Heart left ventricle (tissue), 16 donors: Measurements from ENCODE around the gene PLXNB1. TPM values are rescaled to one million over a fixed set of nuclear protein-coding genes. Genes with fewer than 3 reads are reported as not detected.

ENCODE experiments used
- ATAC-seq, 4 donors: fragments of 200-7000 bp; cut with Tn5 transposase; one replicate each; pipeline ENCODE4 v1.9.1; 2020 to 2022; ENCODE audit warnings: moderate library complexity in 4 of 4, mild to moderate bottlenecking in 3 of 4, moderate number of reproducible peaks in 1 of 4
- DNase-seq, 5 donors: peaks; one replicate each; pipeline ENCODE4 v3.0.0-alpha.2; 2020
- H3K27ac ChIP-seq, 12 donors: fragments of 200-600 bp; sonication (generic) in 4 of 12; one replicate each; pipeline versions ENCODE4 v1.5.0 to v1.8.0; 2016 to 2022; ENCODE audit warnings: mild to moderate bottlenecking in 2 of 12
- H3K27me3 ChIP-seq, 9 donors: fragments of 200-600 bp; sonication (generic) in 2 of 9; one replicate each; pipeline versions ENCODE4 v1.5.1 to v1.8.0; 2016 to 2022; ENCODE audit warnings: mild to moderate bottlenecking in 3 of 9
- H3K36me3 ChIP-seq, 9 donors: fragments of 200-600 bp; sonication (generic) in 2 of 9; one replicate each; pipeline versions ENCODE4 v1.5.0 to v1.8.0; 2018 to 2022; ENCODE audit warnings: mild to moderate bottlenecking in 2 of 9
- H3K4me1 ChIP-seq, 12 donors: fragments of 200-600 bp; sonication (generic) in 4 of 12; one replicate each; pipeline versions ENCODE4 v1.5.0 to v1.8.0; 2016 to 2022; ENCODE audit warnings: mild to moderate bottlenecking in 3 of 12
- H3K4me3 ChIP-seq, 12 donors: fragments of 200-600 bp; sonication (generic) in 4 of 12; one replicate each; pipeline versions ENCODE4 v1.5.0 to v1.8.0; 2017 to 2022; ENCODE audit warnings: mild to moderate bottlenecking in 9 of 12, moderate library complexity in 4 of 12
- H3K9me3 ChIP-seq, 12 donors: fragments of 200-600 bp; sonication (generic) in 4 of 12; one replicate each; pipeline versions ENCODE4 v1.5.0 to v1.8.0; 2016 to 2022; ENCODE audit warnings: mild to moderate bottlenecking in 1 of 12
- CTCF ChIP-seq, 12 donors: fragments of 200-600 bp; sonication (generic) in 4 of 12; IDR thresholded peaks; one replicate each; pipeline versions ENCODE4 v1.5.0 to v1.8.0; 2018 to 2022; ENCODE audit warnings: antibody characterized with exemption in 12 of 12, mild to moderate bottlenecking in 5 of 12
- POLR2A ChIP-seq, 2 donors: fragments of 450-650 bp; IDR thresholded peaks; one replicate each; pipeline ENCODE4 v1.6.1; 2017; ENCODE audit warnings: antibody characterized with exemption in 2 of 2, mild to moderate bottlenecking in 2 of 2, moderate library complexity in 2 of 2
- WGBS, 4 donors: extraction: QIAGEN DNeasy Blood & Tissue Kit in 2 of 4; methylation state at CpG; one replicate each; pipeline versions ENCODE4 v1.1.5 to v1.1.7; 2013 to 2018; 5-methylcytosine and 5-hydroxymethylcytosine counted together
- intact Hi-C, 10 donors: fragments of 100-400 bp; cut with DNase I; formaldehyde crosslinking; loops; one replicate each; pipeline versions ENCODE4 v1.11.1 to v1.14.2; 2022
- long read RNA-seq, 3 donors: library from polyadenylated mRNA; unstranded; transcript quantifications; one replicate each; pipeline ENCODE4 v2.0.0, GENCODE V29; 2020 to 2021
- polyA plus RNA-seq, 2 donors: library from polyadenylated mRNA; stranded (reverse); fragments of 200-250 nt; gene quantifications; one replicate each; pipeline ENCODE4 v1.2.3, GENCODE V29; 2013
- total RNA-seq, 9 donors: library from RNA; depleted of rRNA in 2 of 9; stranded (reverse); fragments of >200 nt in 2 of 9; fragmentation: NEBNext Ultra II Directional in 3 of 9; extraction: Animal tissue kit (Norgen Biotek cat#: 25700) in 3 of 9; gene quantifications; one replicate each; pipeline versions ENCODE4 v1.1.0 to v1.2.4, GENCODE V29; 2016 to 2023
- donor health status: ischemic (EF 13 %, LVEDD 7.1; RV severe dilation, severe dysfunction).
- donor health status: healthy with polysubstance abuse.
- donor health status: DM: no; HTN: yes; CAD: no.
- donor health status: DM: no; HTN: no; CAD: no.
- donor health status: ischemic (EF 25% LVEDD 6.9; RV normal size, moderate dysfunction).
- donor health status: ischemic (EF 25% LVEDD 5.7; RV mildly dilated, moderate dysfunction).
- donor health status: healthy.
- donor health status: DM: yes; HTN: yes; CAD: no.
- donor health status: ischemic (EF 35%, LVEDD 5.7; RV mildly dilated, moderate dysfunction).
- donor health status: nonischemic (EF 11% LVEDD 7.7; RV severe dilation, severe dysfunction).
- donor health status: DM: yes; HTN: yes; CAD: no.
- donor health status: PGD.
- donor health status: ischemic (EF 29% LVEDD 5.4; RV normal size, mild dysfunction).
- donor health status: nonischemic (EF 23%, LVEDD 6.1; RV moderate dilation, normal function).

PLXNB1 gene
- 10 to 100 TPM; 28.0 to 71.8 (median 46.4) TPM for total RNA-seq
- 10 to 100 TPM; 31.8 to 64.6 TPM for polyA plus RNA-seq
- long read RNA-seq, donor 1, partial matches to known transcripts, result 50 of 64 reads
- long read RNA-seq, donor 1, other reads (novel, unspliced or antisense), result 13 of 64 reads
- long read RNA-seq, donor 2, partial matches to known transcripts, result 67 of 89 reads
- long read RNA-seq, donor 2, other reads (novel, unspliced or antisense), result 21 of 89 reads
- long read RNA-seq, donor 3, full-length matches to known transcripts, result 3 of 53 reads
- long read RNA-seq, donor 3, partial matches to known transcripts, result 31 of 53 reads
- long read RNA-seq, donor 3, other reads (novel, unspliced or antisense), result 19 of 53 reads

GRCh38 chr3:48429960-48430707, at the start of gene PLXNB1:
PLXNB1 (minus strand) TSS chr3:48430086; CDS start chr3:48424611, 5,475 bp downstream.
- Histone ChIP-seq H3K27me3 (no peaks in the 10 kb centered on the region), H3K27ac (peak within 1 kb of the TSS; percentile 51 to 94 (median 89)), H3K36me3 (peaks cover 0 to 25% (median 16%) of the 10 kb centered on the region in 9 donors), H3K9me3 (no peaks in the 10 kb centered on the region), H3K4me1 (peaks cover 4 to 60% (median 42%) of the 10 kb centered on the region in 12 donors), H3K4me3 (peak within 1 kb of the TSS; percentile 62 to 87 (median 80))
- DNase-seq (peak in 4 of 5 donors; percentile 38 to 64 (median 50)), ATAC-seq (peak in 2 of 4 donors; percentile 2 to 3)
- no peak for TF ChIP-seq CTCF (IDR thresholded peaks at IDR 0.05)
- intact Hi-C loops, result no loop called here
- 15 to 34% (median 25%) methylated on average over 14 to 15 of the region's 15 CpGs for WGBS, 4 donors

GRCh38 chr3:48478626-48479555, 49.0 kb upstream of the PLXNB1 start:
- intact Hi-C loops, result loop anchor here in 1 of 10 donors (10.0 kb wide), 1 partner anchor 206 kb away; the partner anchor contains the start of gene NCKIPSD
- Histone ChIP-seq H3K4me1 (peaks cover 0 to 19% (median 7%) of the 10 kb centered on the region in 12 donors), H3K4me3 (peak overlapping the region in 1 of 12 donors; percentile 25), H3K27ac (peak overlapping the region in 9 of 12 donors; percentile 3 to 88 (median 74)), H3K9me3 (no peaks in the 10 kb centered on the region), H3K36me3 (peaks cover 0 to 17% (median 0%) of the 10 kb centered on the region in 9 donors), H3K27me3 (no peaks in the 10 kb centered on the region)
- no peak for DNase-seq
- WGBS, 4 donors, result 69 to 84% (median 80%) methylated on average over 16 to 19 of the region's 19 CpGs
- peak in 2 of 4 donors; percentile 8 to 21 for ATAC-seq
- TF ChIP-seq POLR2A (IDR thresholded peaks at IDR 0.05), result no peak
- TF ChIP-seq CTCF (IDR thresholded peaks at IDR 0.05), result no peak

GRCh38 chr3:48477959-48478520, 48.2 kb upstream of the PLXNB1 start:
- intact Hi-C loops, result loop anchor here in 1 of 10 donors (10.0 kb wide), 1 partner anchor 207 kb away; the partner anchor contains the start of gene NCKIPSD
- peaks cover 0 to 27% (median 14%) of the 10 kb centered on the region in 12 donors for H3K4me1 ChIP-seq
- ATAC-seq, result peak in 1 of 4 donors; percentile 1
- peaks cover 0 to 17% (median 0%) of the 10 kb centered on the region in 9 donors for H3K36me3 ChIP-seq
- H3K27ac ChIP-seq, result peak overlapping the region in 10 of 12 donors; percentile 3 to 88 (median 72)
- H3K27me3 ChIP-seq, result no peaks in the 10 kb centered on the region
- DNase-seq, result no peak
- peak overlapping the region in 1 of 12 donors; percentile 25 for H3K4me3 ChIP-seq
- H3K9me3 ChIP-seq, result no peaks in the 10 kb centered on the region
- WGBS, 4 donors, result 72 to 80% (median 75%) methylated on average over 8 to 9 of the region's 9 CpGs
- TF ChIP-seq CTCF (IDR thresholded peaks at IDR 0.05) (no peak), POLR2A (IDR thresholded peaks at IDR 0.05) (no peak)
